Measurements from ENCODE around the gene ZNF335.
"Not testable (repeated sequence)": the region's sequence is repeated elsewhere in the genome, so short reads cannot be mapped to it uniquely, and the experiment has no call there.

Gene ZNF335

DNA sequence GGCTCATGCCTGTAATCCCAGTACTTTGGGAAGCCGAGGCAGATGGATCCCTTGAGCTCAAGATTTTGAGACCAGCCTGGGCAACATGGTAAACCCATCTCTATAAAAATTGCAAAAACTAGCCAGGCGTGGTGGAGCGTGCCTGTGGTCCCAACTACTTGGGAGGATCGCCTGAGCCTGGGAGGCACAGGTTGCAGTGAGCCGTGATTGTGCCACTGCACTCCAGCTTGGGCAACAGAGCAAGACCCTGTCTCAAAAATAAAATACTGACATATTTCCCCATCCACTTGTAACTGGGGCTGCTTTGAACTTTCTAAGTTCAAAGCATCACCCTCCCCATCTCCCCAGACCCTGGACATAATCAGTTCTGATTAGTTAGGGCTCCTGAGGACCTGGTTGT lies 29.5 kb upstream of the ZNF335 start:
- TF ChIP-seq, protein P1, sequence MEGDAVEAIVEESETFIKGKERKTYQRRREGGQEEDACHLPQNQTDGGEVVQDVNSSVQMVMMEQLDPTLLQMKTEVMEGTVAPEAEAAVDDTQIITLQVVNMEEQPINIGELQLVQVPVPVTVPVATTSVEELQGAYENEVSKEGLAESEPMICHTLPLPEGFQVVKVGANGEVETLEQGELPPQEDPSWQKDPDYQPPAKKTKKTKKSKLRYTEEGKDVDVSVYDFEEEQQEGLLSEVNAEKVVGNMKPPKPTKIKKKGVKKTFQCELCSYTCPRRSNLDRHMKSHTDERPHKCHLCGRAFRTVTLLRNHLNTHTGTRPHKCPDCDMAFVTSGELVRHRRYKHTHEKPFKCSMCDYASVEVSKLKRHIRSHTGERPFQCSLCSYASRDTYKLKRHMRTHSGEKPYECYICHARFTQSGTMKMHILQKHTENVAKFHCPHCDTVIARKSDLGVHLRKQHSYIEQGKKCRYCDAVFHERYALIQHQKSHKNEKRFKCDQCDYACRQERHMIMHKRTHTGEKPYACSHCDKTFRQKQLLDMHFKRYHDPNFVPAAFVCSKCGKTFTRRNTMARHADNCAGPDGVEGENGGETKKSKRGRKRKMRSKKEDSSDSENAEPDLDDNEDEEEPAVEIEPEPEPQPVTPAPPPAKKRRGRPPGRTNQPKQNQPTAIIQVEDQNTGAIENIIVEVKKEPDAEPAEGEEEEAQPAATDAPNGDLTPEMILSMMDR (IDR thresholded peaks at IDR 0.05; ENCODE audit: low read depth, low read length, missing control alignments), result no peak
- DNase-seq (ENCODE audit: low read depth), result no peak
- H3K4me3 ChIP-seq (ENCODE audit: low read depth, low read length), result no peak overlapping the region

GRCh38 chr20:46000262-46000996 lies 28.4 kb upstream of the ZNF335 start:
- TF ChIP-seq, protein P1 (IDR thresholded peaks at IDR 0.05; ENCODE audit: low read depth, low read length, missing control alignments), result no peak
- no peak for DNase-seq (ENCODE audit: low read depth)
- no peak overlapping the region for H3K4me3 ChIP-seq (ENCODE audit: low read depth, low read length)

DNA sequence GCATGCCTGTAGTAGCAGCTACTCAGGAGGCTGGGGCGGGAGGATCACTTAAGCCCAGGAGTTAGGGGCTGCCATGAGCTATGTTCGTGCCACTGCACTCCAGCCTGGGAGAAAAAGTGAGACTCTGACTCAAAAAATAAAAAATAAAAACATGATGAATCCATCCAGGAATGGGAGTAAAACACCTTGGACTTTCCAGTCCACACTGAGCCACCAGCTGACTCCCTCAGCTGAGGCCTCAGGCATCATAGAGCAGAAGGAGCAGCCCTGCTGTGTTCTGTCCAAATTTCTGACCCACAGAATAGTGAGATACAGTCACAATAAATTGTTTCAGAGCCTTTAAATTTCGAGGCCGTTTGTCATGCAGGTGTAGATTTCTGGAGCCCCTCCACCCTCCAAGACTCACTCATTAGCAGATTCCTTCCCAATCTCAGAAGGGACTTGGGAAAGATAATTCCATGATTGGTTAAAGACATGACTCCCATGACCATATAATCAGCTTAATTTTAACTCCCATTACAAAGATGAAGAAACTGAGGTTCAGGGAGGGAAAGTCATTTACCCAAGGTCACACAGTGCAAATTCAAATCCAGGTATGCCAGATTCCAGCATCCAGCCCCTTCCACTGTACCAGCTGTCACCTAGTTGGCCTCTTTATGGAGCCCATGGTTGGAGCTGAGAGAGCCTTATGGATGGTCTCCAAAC lies 27.7 kb upstream of the ZNF335 start:
- H3K4me3 ChIP-seq (ENCODE audit: low read depth, low read length), result no peak overlapping the region
- no peak for DNase-seq (ENCODE audit: low read depth)
- TF ChIP-seq, protein P1 (IDR thresholded peaks at IDR 0.05; ENCODE audit: low read depth, low read length, missing control alignments), result no peak

DNA sequence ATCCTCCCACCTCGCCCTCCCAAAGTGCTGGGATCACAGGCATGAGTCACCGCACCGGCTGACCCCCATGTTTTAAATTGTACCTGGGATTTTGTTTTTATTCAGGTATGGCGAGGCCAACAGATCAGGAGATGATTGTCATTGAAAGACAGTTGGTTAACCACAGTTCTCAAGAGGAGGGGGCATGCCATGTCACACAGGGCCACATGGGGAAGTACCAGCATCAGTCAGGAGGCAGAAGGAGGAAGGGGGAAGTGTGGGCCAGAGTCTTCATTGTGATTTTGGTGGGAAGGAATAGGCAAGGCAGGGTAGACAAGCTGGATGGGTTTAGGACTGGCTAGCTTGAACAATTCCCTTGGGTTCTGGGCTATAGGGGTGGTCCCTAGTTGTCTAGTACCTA lies 26.8 kb upstream of the ZNF335 start:
- DNase-seq (ENCODE audit: low read depth), result no peak
- no peak overlapping the region for H3K4me3 ChIP-seq (ENCODE audit: low read depth, low read length)
- TF ChIP-seq, protein P1 (IDR thresholded peaks at IDR 0.05; ENCODE audit: low read depth, low read length, missing control alignments), result no peak

DNA sequence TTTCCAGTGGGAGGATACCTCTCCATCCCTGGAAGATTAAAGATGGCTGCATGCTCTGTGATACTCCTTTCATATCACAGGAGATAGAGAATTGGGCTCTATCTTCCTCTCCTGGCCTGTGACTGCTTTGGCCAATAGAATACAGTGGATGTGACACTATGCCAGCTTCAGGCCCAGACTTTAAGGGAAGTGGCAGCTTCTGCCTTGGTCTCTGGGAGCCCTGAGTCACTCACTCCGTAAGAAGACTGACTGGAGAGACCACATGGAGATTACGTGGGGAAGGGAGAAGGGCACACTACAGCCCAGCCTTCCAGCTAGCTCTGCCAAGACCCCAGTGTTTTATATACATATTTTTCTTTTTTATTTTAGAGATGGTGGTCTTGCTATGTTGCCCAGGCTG lies 26.3 kb upstream of the ZNF335 start:
- H3K4me3 ChIP-seq (ENCODE audit: low read depth, low read length), result no peak overlapping the region
- TF ChIP-seq, protein P1 (IDR thresholded peaks at IDR 0.05; ENCODE audit: low read depth, low read length, missing control alignments), result no peak
- DNase-seq (ENCODE audit: low read depth), result no peak

DNA sequence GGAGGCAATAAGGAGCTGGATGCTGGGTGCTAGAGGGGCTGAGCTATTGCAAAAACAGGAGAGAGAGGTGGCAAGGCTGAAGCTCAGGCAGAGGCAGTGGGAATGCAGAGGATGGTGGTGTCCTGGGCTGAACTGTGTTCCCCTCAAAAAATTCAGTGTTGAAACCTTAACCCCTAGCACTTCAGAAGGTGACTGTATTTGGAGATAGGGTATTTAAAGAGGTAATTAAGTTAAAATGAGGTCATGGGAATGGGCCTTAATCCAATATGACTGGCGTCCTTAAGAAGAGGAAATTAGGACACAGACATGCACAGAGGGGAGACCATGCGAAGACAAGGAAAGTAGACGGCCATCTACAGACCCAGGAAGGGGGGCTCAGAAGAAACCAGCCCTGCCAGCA lies 25.2 kb upstream of the ZNF335 start:
- H3K4me3 ChIP-seq (ENCODE audit: low read depth, low read length), result no peak overlapping the region
- DNase-seq (ENCODE audit: low read depth), result no peak
- TF ChIP-seq, protein P1 (IDR thresholded peaks at IDR 0.05; ENCODE audit: low read depth, low read length, missing control alignments), result no peak

DNA sequence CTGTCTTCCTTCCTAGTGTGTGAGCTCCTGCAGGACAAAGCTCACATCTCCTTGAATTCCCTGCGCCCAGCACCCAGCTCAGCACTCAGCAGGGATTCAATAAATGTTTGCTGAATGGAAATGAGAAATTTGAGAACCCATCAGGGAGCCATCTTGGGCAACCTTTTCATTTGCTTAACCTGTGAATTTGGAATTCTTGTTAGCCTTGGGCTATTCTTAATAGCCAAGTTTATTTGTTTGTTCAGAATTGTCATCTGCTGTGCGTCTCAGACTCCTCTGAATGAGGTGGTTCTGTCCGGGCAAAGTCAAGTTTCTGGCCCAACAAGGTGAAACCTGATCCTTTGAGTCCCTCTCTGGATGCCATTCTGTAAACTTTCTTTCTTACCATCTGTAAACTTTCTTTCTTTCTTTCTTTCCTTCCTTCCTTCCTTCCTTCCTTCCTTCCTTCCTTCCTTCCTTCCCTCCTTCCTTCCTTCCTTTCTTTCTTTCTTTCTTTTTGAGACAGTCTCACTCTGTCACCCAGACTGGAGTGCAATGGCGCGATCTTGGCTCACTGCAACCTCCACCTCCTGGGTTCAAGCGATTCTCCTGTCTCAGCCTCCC lies 23.6 kb upstream of the ZNF335 start:
- DNase-seq (ENCODE audit: low read depth); H3K4me3 ChIP-seq (ENCODE audit: low read depth, low read length): not testable (repeated sequence)

Data from GM12864 (cell line).